PC-3 (cell line): Measurements from ENCODE around the gene SUB1. TPM values are rescaled to one million over a fixed set of nuclear protein-coding genes. Genes with fewer than 3 reads are reported as not detected.

ENCODE experiments used
- ATAC-seq: fragments of 200-7000 bp; cut with Tn5 transposase; 2 replicates; pipeline ENCODE4 v1.9.1; 2020; ENCODE audit warnings: mild to moderate bottlenecking, moderate library complexity
- BruUV-seq: library from RNA; stranded (reverse); fragments of 400-500 nt; replicated peaks from 2 replicates; lab custom pipeline; 2021; lab: Mats Ljungman, UMichigan
- CTCF ChIA-PET: fragments of 300-600 bp; sonication (Branson Sonifier 250); formaldehyde crosslinking; loops from one replicate; lab custom pipeline; 2022; ENCODE audit warnings: antibody characterized with exemption; lab: Charles Lee
- POLR2A ChIA-PET: fragments of 300-600 bp; sonication (Branson Sonifier 250); formaldehyde crosslinking; loops from one replicate; lab custom pipeline; 2022; ENCODE audit warnings: antibody characterized with exemption; ENCODE audit not compliant: unreplicated experiment; lab: Charles Lee
- DNase-seq: peaks from one replicate; pipeline ENCODE4 v3.0.0-alpha.2; 2015
- H2AFZ ChIP-seq: fragments of 300-600 bp; sonication (generic); 2 replicates; pipeline ENCODE4 v1.6.0; 2016; ENCODE audit warnings: antibody characterized with exemption, low read length
- H3F3A ChIP-seq: fragments of 300-600 bp; sonication (generic); one replicate; pipeline ENCODE4 v1.6.0; 2017; ENCODE audit warnings: antibody characterized with exemption, low read length, control low read depth, mild to moderate bottlenecking; ENCODE audit not compliant: unreplicated experiment
- H3K27ac ChIP-seq: fragments of 300-600 bp; sonication (generic); 2 replicates; pipeline ENCODE4 v1.5.1; 2016; ENCODE audit warnings: mild to moderate bottlenecking, low read length
- H3K27me3 ChIP-seq: fragments of 300-600 bp; sonication (generic); 2 replicates; pipeline ENCODE4 v1.6.1; 2016; ENCODE audit warnings: low read length, mixed read lengths
- H3K36me3 ChIP-seq: fragments of 300-600 bp; sonication (generic); 2 replicates; pipeline ENCODE4 v1.6.1; 2016; ENCODE audit warnings: low read depth, mixed run types, low read length, mixed read lengths
- H3K4me1 ChIP-seq: fragments of 300-600 bp; sonication (generic); 2 replicates; pipeline ENCODE4 v1.5.1; 2016; ENCODE audit warnings: low read length; ENCODE audit not compliant: insufficient read depth
- H3K4me2 ChIP-seq: fragments of 300-600 bp; sonication (generic); 2 replicates; pipeline ENCODE4 v1.6.0; 2016; ENCODE audit warnings: low read length
- H3K4me3 ChIP-seq: fragments of 300-600 bp; sonication (generic); 2 replicates; pipeline ENCODE4 v1.5.1; 2016; ENCODE audit warnings: mild to moderate bottlenecking, low read length, mixed read lengths
- H3K79me2 ChIP-seq: fragments of 300-600 bp; sonication (generic); 2 replicates; pipeline ENCODE4 v1.6.1; 2017; ENCODE audit warnings: low read length, mixed read lengths
- H3K9ac ChIP-seq: fragments of 300-600 bp; sonication (generic); 2 replicates; pipeline ENCODE4 v1.6.0; 2016; ENCODE audit warnings: mild to moderate bottlenecking, low read length
- H3K9me2 ChIP-seq: fragments of 300-600 bp; sonication (generic); replicated peaks from 2 replicates; pipeline ENCODE4 v1.6.1; 2016; ENCODE audit warnings: mixed run types, low read length, mixed read lengths
- H3K9me3 ChIP-seq: fragments of 300-600 bp; sonication (generic); 2 replicates; pipeline ENCODE4 v1.6.1; 2016; ENCODE audit warnings: low read length, mixed read lengths
- H4K20me1 ChIP-seq: fragments of 300-600 bp; sonication (generic); 2 replicates; pipeline ENCODE4 v1.6.1; 2016; ENCODE audit warnings: low read length, mixed read lengths
- EZH2 ChIP-seq: fragments of 300-600 bp; sonication (generic); IDR thresholded peaks from one replicate; pipeline ENCODE4 v1.6.1; 2017; ENCODE audit warnings: antibody characterized with exemption, mild to moderate bottlenecking, low read length; ENCODE audit not compliant: unreplicated experiment
- EZH2phosphoT487 ChIP-seq: fragments of 300-600 bp; sonication (generic); IDR thresholded peaks from 2 replicates; pipeline ENCODE4 v1.6.1; 2018; ENCODE audit warnings: mild to moderate bottlenecking, antibody characterized with exemption, low read length, borderline replicate concordance
- intact Hi-C: fragments of 100-400 bp; cut with micrococcal nuclease; formaldehyde crosslinking; loops from 2 replicates; pipeline ENCODE4 v1.9.0; 2023
- total RNA-seq: library from RNA; depleted of rRNA; stranded (reverse); fragments of >200 nt; gene quantifications from 2 replicates; pipeline ENCODE4 v1.2.3, GENCODE V29; 2014
- TF ChIP-seq, protein P1 (sequence below): fragments of 300-600 bp; sonication (generic); conservative IDR thresholded peaks from 2 replicates; pipeline ENCODE4 v1.5.1; 2017; ENCODE audit warnings: antibody characterized with exemption, low read depth, mild to moderate bottlenecking, low read length

Gene SUB1
- total RNA-seq, 1 experiment from 2014 or later = 185 TPM

DNA sequence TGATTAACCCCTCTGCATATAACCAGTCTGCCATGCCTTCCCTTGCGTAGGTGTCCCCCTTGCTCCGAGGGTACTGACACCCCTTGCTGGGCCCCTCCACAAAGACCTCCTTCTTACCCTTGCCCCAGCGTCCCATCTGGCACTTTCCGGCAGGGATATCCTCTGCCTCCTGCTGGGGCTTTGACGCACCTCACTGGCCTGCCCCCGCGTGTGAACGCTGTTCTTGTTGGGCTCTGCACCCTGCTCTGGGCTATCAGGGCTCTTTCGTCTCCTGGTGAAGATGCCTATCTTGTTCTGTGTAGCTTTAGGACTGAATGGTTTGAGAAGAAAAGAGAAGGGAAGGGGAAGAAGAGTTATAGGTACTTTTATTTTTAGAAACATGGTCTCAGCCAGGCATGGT is 53.0 kb downstream of the SUB1 start:
- Histone ChIP-seq H3K36me3 (no peaks in the 10 kb centered on the region), H3K9me2 (no peaks in the 10 kb centered on the region), H3K4me3 (no peak overlapping the region), H2AFZ (no peak overlapping the region), H3K79me2 (no peaks in the 10 kb centered on the region), H3K4me2 (no peak overlapping the region), H3K27me3 (no peaks in the 10 kb centered on the region), H3F3A (peaks cover 5% of the 10 kb centered on the region), H3K4me1 (peaks cover 21% of the 10 kb centered on the region), H4K20me1 (no peaks in the 10 kb centered on the region), H3K9me3 (no peaks in the 10 kb centered on the region), H3K27ac (no peak overlapping the region), H3K9ac (no peak overlapping the region)
- intact Hi-C loops = no loop called here
- DNase-seq = no peak
- no TSS peak for BruUV-seq
- CTCF ChIA-PET = no interaction called here
- POLR2A ChIA-PET = no interaction called here
- no peak for ATAC-seq
- TF ChIP-seq, protein P1, sequence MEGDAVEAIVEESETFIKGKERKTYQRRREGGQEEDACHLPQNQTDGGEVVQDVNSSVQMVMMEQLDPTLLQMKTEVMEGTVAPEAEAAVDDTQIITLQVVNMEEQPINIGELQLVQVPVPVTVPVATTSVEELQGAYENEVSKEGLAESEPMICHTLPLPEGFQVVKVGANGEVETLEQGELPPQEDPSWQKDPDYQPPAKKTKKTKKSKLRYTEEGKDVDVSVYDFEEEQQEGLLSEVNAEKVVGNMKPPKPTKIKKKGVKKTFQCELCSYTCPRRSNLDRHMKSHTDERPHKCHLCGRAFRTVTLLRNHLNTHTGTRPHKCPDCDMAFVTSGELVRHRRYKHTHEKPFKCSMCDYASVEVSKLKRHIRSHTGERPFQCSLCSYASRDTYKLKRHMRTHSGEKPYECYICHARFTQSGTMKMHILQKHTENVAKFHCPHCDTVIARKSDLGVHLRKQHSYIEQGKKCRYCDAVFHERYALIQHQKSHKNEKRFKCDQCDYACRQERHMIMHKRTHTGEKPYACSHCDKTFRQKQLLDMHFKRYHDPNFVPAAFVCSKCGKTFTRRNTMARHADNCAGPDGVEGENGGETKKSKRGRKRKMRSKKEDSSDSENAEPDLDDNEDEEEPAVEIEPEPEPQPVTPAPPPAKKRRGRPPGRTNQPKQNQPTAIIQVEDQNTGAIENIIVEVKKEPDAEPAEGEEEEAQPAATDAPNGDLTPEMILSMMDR = no peak
- TF ChIP-seq EZH2 (no peak), EZH2phosphoT487 (no peak)

DNA sequence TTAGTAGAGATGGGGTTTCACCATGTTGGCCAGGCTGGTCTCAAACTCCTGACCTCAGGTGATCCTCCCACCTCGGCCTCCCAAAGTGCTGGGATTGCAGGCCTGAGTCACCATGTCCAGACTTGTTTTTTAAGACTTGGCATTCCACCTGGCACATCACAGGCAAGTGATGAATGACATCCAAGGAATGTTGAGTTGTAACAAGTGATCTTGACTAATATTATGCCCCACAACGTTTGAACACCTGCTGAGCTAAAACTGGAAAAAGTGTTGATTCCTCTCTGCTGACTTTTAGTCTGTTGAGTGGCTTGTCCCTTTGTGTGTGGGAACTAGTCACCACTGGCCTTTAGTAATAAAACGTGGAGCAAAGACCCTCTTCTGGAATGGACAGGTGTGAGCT is 54.6 kb downstream of the SUB1 start:
- H3K4me3 ChIP-seq = no peak overlapping the region
- no peaks in the 10 kb centered on the region for H3K79me2 ChIP-seq
- ChIA-PET CTCF (no interaction called here), POLR2A (no interaction called here)
- no peaks in the 10 kb centered on the region for H3K9me3 ChIP-seq
- H3K4me2 ChIP-seq = no peak overlapping the region
- intact Hi-C loops = loop anchor here (5.0 kb wide), 1 partner anchor 67 kb away; no protein-coding TSS in a partner anchor
- no TSS peak for BruUV-seq
- no peaks in the 10 kb centered on the region for H3K27me3 ChIP-seq
- no peak overlapping the region for H2AFZ ChIP-seq
- TF ChIP-seq, protein P1 = no peak
- no peak for TF ChIP-seq EZH2phosphoT487
- no peak for TF ChIP-seq EZH2
- H3K27ac ChIP-seq = no peak overlapping the region
- no peaks in the 10 kb centered on the region for H4K20me1 ChIP-seq
- H3K9me2 ChIP-seq = no peaks in the 10 kb centered on the region
- H3F3A ChIP-seq = peaks cover 5% of the 10 kb centered on the region
- H3K36me3 ChIP-seq = no peaks in the 10 kb centered on the region
- H3K9ac ChIP-seq = no peak overlapping the region
- ATAC-seq (no peak; the same call in 1 of the 2 replicates), DNase-seq (peak; percentile 66)
- H3K4me1 ChIP-seq = peaks cover 22% of the 10 kb centered on the region

DNA sequence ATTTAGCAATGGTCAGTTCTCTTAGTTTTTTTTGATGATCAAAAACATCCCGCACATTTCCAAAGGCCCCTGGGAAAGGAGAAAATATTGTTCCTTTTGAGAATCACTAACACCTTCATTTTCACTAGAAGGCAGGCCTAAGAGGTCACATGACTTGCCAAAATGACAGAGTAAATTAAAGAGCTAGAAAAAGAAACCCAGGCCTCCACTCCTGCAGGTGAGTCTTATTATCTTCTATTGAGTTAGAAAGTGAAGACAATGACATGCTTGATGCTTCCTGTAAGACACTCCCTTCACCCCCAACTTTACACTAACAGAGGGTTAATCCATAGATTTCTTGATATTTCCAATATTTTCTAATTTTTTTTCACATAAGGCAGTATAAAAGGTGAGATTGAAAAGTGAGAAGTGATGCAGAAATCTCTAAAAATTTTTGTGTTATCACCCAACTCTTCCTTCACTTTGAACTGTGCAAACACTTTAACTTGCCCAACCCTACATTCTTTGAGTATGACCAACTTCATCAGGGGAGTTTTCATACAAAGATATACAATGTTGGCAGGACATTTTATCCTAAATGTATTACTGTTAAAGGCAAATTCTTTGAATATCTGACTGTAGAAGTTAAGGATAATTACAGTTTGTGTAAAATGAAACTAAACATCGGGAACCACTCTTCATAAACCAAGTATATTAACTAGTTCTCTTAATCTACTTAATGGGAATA is 57.1 kb downstream of the SUB1 start:
- H2AFZ ChIP-seq = peak overlapping the region; percentile 15; the same call in 1 of the 2 replicates
- peaks cover 22% of the 10 kb centered on the region for H3K4me1 ChIP-seq
- H3F3A ChIP-seq = peaks cover 5% of the 10 kb centered on the region
- no peaks in the 10 kb centered on the region for H3K9me2 ChIP-seq
- no peaks in the 10 kb centered on the region for H3K27me3 ChIP-seq
- 0 out of 2 replicates have a peak overlapping the region, but pooled peaks have one; percentile 3 for H3K27ac ChIP-seq
- no peaks in the 10 kb centered on the region for H3K9me3 ChIP-seq
- H4K20me1 ChIP-seq = no peaks in the 10 kb centered on the region
- no TSS peak for BruUV-seq
- H3K4me2 ChIP-seq = peak overlapping the region; percentile 79
- TF ChIP-seq, protein P1 = no peak
- TF ChIP-seq EZH2phosphoT487 (no peak), EZH2 (no peak)
- intact Hi-C loops = loop anchor here (2.0 to 5.0 kb wide), 2 partner anchors 58 to 65 kb away; partner anchors contain the start of gene SUB1
- ChIA-PET POLR2A (no interaction called here), CTCF (no interaction called here)
- no peaks in the 10 kb centered on the region for H3K79me2 ChIP-seq
- no peak overlapping the region for H3K9ac ChIP-seq
- H3K36me3 ChIP-seq = no peaks in the 10 kb centered on the region
- DNase-seq (peak; percentile 79), ATAC-seq (peak; percentile 93)
- H3K4me3 ChIP-seq = peak overlapping the region; percentile 49
